HUES64 (cell line): ENCODE measurements around the gene APOE.
"Not testable (repeated sequence)": the region's sequence is repeated elsewhere in the genome, so short reads cannot be mapped to it uniquely, and the experiment has no call there.

Experiments
- H3K27ac ChIP-seq: 2 replicates; pipeline ENCODE4 v1.7.0; 2013; ENCODE audit warnings: low read depth, low read length, inconsistent platforms
- H3K27me3 ChIP-seq: 2 replicates; pipeline ENCODE4 v1.6.1; 2013; ENCODE audit warnings: mild to moderate bottlenecking, low read length; ENCODE audit not compliant: insufficient read depth
- H3K36me3 ChIP-seq: 2 replicates; pipeline ENCODE4 v1.6.1; 2013; ENCODE audit warnings: mild to moderate bottlenecking, low read length; ENCODE audit not compliant: insufficient read depth
- H3K4me1 ChIP-seq: 2 replicates; pipeline ENCODE4 v1.6.1; 2013; ENCODE audit warnings: mild to moderate bottlenecking, low read length, moderate library complexity; ENCODE audit not compliant: insufficient read depth
- H3K4me3 ChIP-seq: 2 replicates; pipeline ENCODE4 v1.5.1; 2013; ENCODE audit warnings: mild to moderate bottlenecking, low read length, moderate library complexity
- H3K9ac ChIP-seq: 2 replicates; pipeline ENCODE4 v1.6.1; 2013; ENCODE audit warnings: mild to moderate bottlenecking, low read depth, low read length
- H3K9me3 ChIP-seq: 2 replicates; pipeline ENCODE4 v1.6.1; 2013; ENCODE audit warnings: low read depth, low read length; ENCODE audit not compliant: insufficient read depth
- WGBS: fragments of 150-250, 120-280 bp; methylation state at CpG from one replicate; pipeline ENCODE4 v1.1.7; 2013; ENCODE audit warnings: missing lambda C conversion rate; 5-methylcytosine and 5-hydroxymethylcytosine counted together

The APOE gene

DNA sequence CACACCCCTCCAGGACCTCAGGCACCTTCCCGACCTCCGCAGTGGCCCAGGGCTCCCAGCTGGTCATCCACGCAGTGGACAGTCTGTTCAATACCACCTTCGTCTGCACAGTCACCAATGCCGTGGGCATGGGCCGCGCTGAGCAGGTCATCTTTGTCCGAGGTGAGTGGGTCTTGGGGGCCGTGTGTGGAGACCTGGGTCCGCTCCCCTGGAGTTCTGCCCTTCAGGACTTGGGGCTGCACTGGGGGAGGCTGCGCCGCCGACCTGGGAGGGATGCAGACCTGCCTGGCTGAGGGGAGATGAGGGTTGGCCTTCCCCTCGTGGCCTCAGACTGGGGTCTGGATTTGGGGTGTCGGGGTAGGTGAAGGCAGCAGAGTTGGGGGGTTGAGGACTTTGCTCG lies 31.3 kb upstream of the APOE start:
- H3K36me3 ChIP-seq: peaks cover 95% of the 10 kb centered on the region
- WGBS: 97% methylated on average over 16 of the region's 16 CpGs
- peaks cover 16% of the 10 kb centered on the region; the same call in 1 of the 2 replicates for H3K4me1 ChIP-seq
- no peak overlapping the region for H3K4me3 ChIP-seq
- no peaks in the 10 kb centered on the region for H3K27me3 ChIP-seq
- H3K27ac ChIP-seq: no peak overlapping the region
- no peak overlapping the region for H3K9ac ChIP-seq
- no peaks in the 10 kb centered on the region for H3K9me3 ChIP-seq

- WGBS: 92% methylated on average over 22 of the region's 22 CpGs
- no peak overlapping the region for H3K4me3 ChIP-seq
- H3K4me1 ChIP-seq: peaks cover 16% of the 10 kb centered on the region; the same call in 1 of the 2 replicates
- H3K27ac ChIP-seq: no peak overlapping the region
- H3K27me3 ChIP-seq: no peaks in the 10 kb centered on the region
- peaks cover 86% of the 10 kb centered on the region for H3K36me3 ChIP-seq
- H3K9ac ChIP-seq: no peak overlapping the region
- no peaks in the 10 kb centered on the region for H3K9me3 ChIP-seq
Measured at GRCh38 chr19:44875666-44876451, 29.7 kb upstream of the APOE start.

- no peaks in the 10 kb centered on the region for H3K27me3 ChIP-seq
- H3K9me3 ChIP-seq: no peaks in the 10 kb centered on the region
- WGBS: 78% methylated on average over 5 of the region's 5 CpGs
- peaks cover 20% of the 10 kb centered on the region; the same call in 1 of the 2 replicates for H3K4me1 ChIP-seq
- no peak overlapping the region for H3K4me3 ChIP-seq
- H3K27ac ChIP-seq: no peak overlapping the region
- no peak overlapping the region for H3K9ac ChIP-seq
- peaks cover 74% of the 10 kb centered on the region for H3K36me3 ChIP-seq
Measured at GRCh38 chr19:44876930-44877535, 28.6 kb upstream of the APOE start.

GRCh38 chr19:44878120-44878865 lies 27.3 kb upstream of the APOE start:
- Histone ChIP-seq H3K4me1 (peaks cover 20% of the 10 kb centered on the region; the same call in 1 of the 2 replicates), H3K9ac (no peak overlapping the region), H3K36me3 (peaks cover 63% of the 10 kb centered on the region), H3K27ac (no peak overlapping the region), H3K4me3 (no peak overlapping the region), H3K27me3 (no peaks in the 10 kb centered on the region), H3K9me3 (no peaks in the 10 kb centered on the region)
- WGBS: 94% methylated on average over 26 of the region's 26 CpGs

GRCh38 chr19:44879309-44880065 lies 26.1 kb upstream of the APOE start:
- H3K36me3 ChIP-seq: peaks cover 54% of the 10 kb centered on the region
- WGBS: 84% methylated on average over 17 of the region's 18 CpGs
- no peaks in the 10 kb centered on the region for H3K27me3 ChIP-seq
- no peaks in the 10 kb centered on the region for H3K9me3 ChIP-seq
- H3K27ac ChIP-seq: no peak overlapping the region
- H3K4me3 ChIP-seq: no peak overlapping the region
- 0 out of 2 replicates have a peak overlapping the region, but pooled peaks have one; percentile 19 for H3K9ac ChIP-seq
- peaks cover 20% of the 10 kb centered on the region; the same call in 1 of the 2 replicates for H3K4me1 ChIP-seq

GRCh38 chr19:44882063-44882462 lies 23.5 kb upstream of the APOE start:
- Histone ChIP-seq H3K27me3 (no peaks in the 10 kb centered on the region), H3K4me3 (no peak overlapping the region), H3K9ac (0 out of 2 replicates have a peak overlapping the region, but pooled peaks have one; percentile 31), H3K27ac (peak overlapping the region; percentile 13; the same call in 1 of the 2 replicates), H3K36me3 (peaks cover 49% of the 10 kb centered on the region), H3K9me3 (no peaks in the 10 kb centered on the region), H3K4me1 (peaks cover 14% of the 10 kb centered on the region; the same call in 1 of the 2 replicates)
- 94% methylated on average over 15 of the region's 15 CpGs for WGBS

- H3K9ac ChIP-seq: peak overlapping the region; percentile 31; the same call in 1 of the 2 replicates
- H3K4me1 ChIP-seq, H3K4me3 ChIP-seq, H3K27me3 ChIP-seq, H3K9me3 ChIP-seq: not testable (repeated sequence)
- WGBS: 92% methylated on average over 18 of the region's 19 CpGs
- peaks cover 44% of the 10 kb centered on the region for H3K36me3 ChIP-seq
- peak overlapping the region; percentile 46; the same call in 1 of the 2 replicates for H3K27ac ChIP-seq
Measured at GRCh38 chr19:44882619-44883397, 22.8 kb upstream of the APOE start.

DNA sequence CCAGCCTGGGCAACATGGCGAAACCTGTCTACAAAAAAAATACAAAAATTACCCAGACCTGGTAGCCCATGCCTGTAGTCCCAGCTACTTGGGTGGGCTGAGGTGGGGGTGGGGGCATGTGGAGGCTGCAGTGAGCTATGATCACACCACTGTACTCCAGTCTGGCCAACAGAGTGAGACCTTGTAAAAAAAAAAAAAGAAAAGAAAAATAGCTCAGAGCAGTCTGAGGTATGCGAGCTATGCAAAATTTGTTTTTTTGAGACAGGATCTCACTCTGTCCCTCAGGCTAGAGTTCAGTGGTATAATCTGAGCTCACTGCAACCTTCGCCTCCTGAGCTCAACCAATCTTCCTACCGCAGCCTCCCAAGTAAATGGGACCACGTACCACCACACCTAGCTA lies 21.7 kb upstream of the APOE start:
- H3K4me1 ChIP-seq: peaks cover 4% of the 10 kb centered on the region; the same call in 1 of the 2 replicates
- peaks cover 42% of the 10 kb centered on the region for H3K36me3 ChIP-seq
- no peak overlapping the region for H3K4me3 ChIP-seq
- H3K27me3 ChIP-seq: no peaks in the 10 kb centered on the region
- H3K27ac ChIP-seq: no peak overlapping the region
- no peak overlapping the region for H3K9ac ChIP-seq
- no peaks in the 10 kb centered on the region for H3K9me3 ChIP-seq
- 91% methylated on average over 5 of the region's 5 CpGs for WGBS

GRCh38 chr19:44884566-44884965 lies 21.0 kb upstream of the APOE start:
- WGBS: 92% methylated on average over 4 of the region's 4 CpGs
- Histone ChIP-seq H3K27me3 (no peaks in the 10 kb centered on the region), H3K4me1 (0 out of 2 replicates have a peak, but pooled peaks cover 3% of the 10 kb centered on the region), H3K9me3 (no peaks in the 10 kb centered on the region), H3K36me3 (peaks cover 40% of the 10 kb centered on the region), H3K9ac (no peak overlapping the region), H3K4me3 (no peak overlapping the region), H3K27ac (no peak overlapping the region)

- no peak overlapping the region for H3K4me3 ChIP-seq
- no peak overlapping the region for H3K27ac ChIP-seq
- 86% methylated on average over 6 of the region's 6 CpGs for WGBS
- H3K9ac ChIP-seq: no peak overlapping the region
- 0 out of 2 replicates have a peak, but pooled peaks cover 3% of the 10 kb centered on the region for H3K4me1 ChIP-seq
- peaks cover 37% of the 10 kb centered on the region for H3K36me3 ChIP-seq
- H3K27me3 ChIP-seq: no peaks in the 10 kb centered on the region
- no peaks in the 10 kb centered on the region for H3K9me3 ChIP-seq
Measured at GRCh38 chr19:44886141-44886540, 19.5 kb upstream of the APOE start.
